Body of pancreas (tissue), 4 donors: Measurements from ENCODE around the gene RAPGEF4. TPM values are rescaled to one million over a fixed set of nuclear protein-coding genes. Genes with fewer than 3 reads are reported as not detected.

Experiments
- ATAC-seq: fragments of 150-250 bp; one replicate; pipeline ENCODE4 v1.9.1; 2016
- DNase-seq, 4 donors: peaks; one replicate each; pipeline ENCODE4 v3.0.0-alpha.2; 2019
- H3K27ac ChIP-seq, 4 donors: fragments of 200-600 bp; sonication (generic); 1 replicate in 3 of 4; 2 replicates in 1 of 4; pipeline versions ENCODE4 v1.5.1 to v1.6.1; 2016 to 2019; ENCODE audit warnings: mild to moderate bottlenecking in 1 of 4, mixed read lengths in 1 of 4, moderate library complexity in 1 of 4
- H3K27me3 ChIP-seq, 2 donors: fragments of 200-600 bp; sonication (generic); one replicate each; pipeline ENCODE4 v1.6.0; 2016; ENCODE audit warnings: mild to moderate bottlenecking in 1 of 2
- H3K36me3 ChIP-seq, 2 donors: fragments of 200-600 bp; sonication (generic); replicated peaks in 1 of 2; 2 replicates each; pipeline ENCODE4 v1.5.1; 2016; ENCODE audit warnings: low read depth in 2 of 2; ENCODE audit not compliant: insufficient read depth in 1 of 2
- H3K4me1 ChIP-seq: fragments of 200-600 bp; sonication (generic); one replicate; pipeline ENCODE4 v1.6.0; 2016
- H3K4me3 ChIP-seq, 2 donors: fragments of 200-600 bp; sonication (generic); 1 replicate in 1 of 2; 2 replicates in 1 of 2; pipeline ENCODE4 v1.5.1; 2016 to 2019
- H3K9me3 ChIP-seq, 3 donors: fragments of 200-600 bp; sonication (generic); 1 replicate in 2 of 3; 2 replicates in 1 of 3; pipeline ENCODE4 v1.5.1; 2016
- CTCF ChIP-seq, 7 experiments: fragments of 450-650 bp in 4 of 7; fragments of 200-600 bp in 3 of 7; sonication (generic) in 3 of 7; IDR thresholded peaks; one replicate each; pipeline ENCODE4 v1.5.1; 2016 to 2019; ENCODE audit warnings: antibody characterized with exemption in 7 of 7
- POLR2A ChIP-seq, 3 donors: fragments of 450-650 bp; IDR thresholded peaks; one replicate each; pipeline ENCODE4 v1.6.1; 2016; ENCODE audit warnings: antibody characterized with exemption in 3 of 3, mild to moderate bottlenecking in 2 of 3
- WGBS, 2 donors: methylation state at CpG; one replicate each; pipeline ENCODE4 v1.1.5; 2017; 5-methylcytosine and 5-hydroxymethylcytosine counted together
- intact Hi-C: fragments of 100-400 bp; cut with DNase I; formaldehyde crosslinking; loops from one replicate; pipeline ENCODE4 v1.15.1; 2023
- total RNA-seq, 2 donors: library from RNA; depleted of rRNA; stranded (reverse); fragments of >200 nt; gene quantifications; one replicate each; pipeline ENCODE4 v1.1.0, GENCODE V29; 2016

Gene RAPGEF4
- total RNA-seq, 2 donors from 2014 or later: 4.7 to 22.4 TPM

- Histone ChIP-seq H3K27ac (peak overlapping the region in 2 of 4 donors; percentile 64 to 67), H3K4me1 (peaks cover 13% of the 10 kb centered on the region), H3K9me3 (no peaks in the 10 kb centered on the region), H3K36me3 (no peaks in the 10 kb centered on the region), H3K4me3 (no peak overlapping the region), H3K27me3 (no peaks in the 10 kb centered on the region)
- 85 to 87% methylated on average over 7 of the region's 7 CpGs for WGBS, 2 donors
- ATAC-seq: peak; percentile 23
- DNase-seq: no peak
- no peak for TF ChIP-seq POLR2A (IDR thresholded peaks at IDR 0.05)
- TF ChIP-seq CTCF (IDR thresholded peaks at IDR 0.05): peak in 1 of 7 experiments; percentile 6
- intact Hi-C loops: no loop called here
Observed at GRCh38 chr2:172937884-172938712, 202.5 kb downstream of the RAPGEF4 start.

- H3K4me1 ChIP-seq: peaks cover 13% of the 10 kb centered on the region
- ATAC-seq (peak; percentile 95), DNase-seq (peak in 1 of 4 donors; percentile 28)
- H3K36me3 ChIP-seq: no peaks in the 10 kb centered on the region
- no peak overlapping the region for H3K4me3 ChIP-seq
- intact Hi-C loops: no loop called here
- no peaks in the 10 kb centered on the region for H3K9me3 ChIP-seq
- H3K27ac ChIP-seq: peak overlapping the region in 2 of 4 donors; percentile 64 to 67
- TF ChIP-seq CTCF (IDR thresholded peaks at IDR 0.05) (no peak), POLR2A (IDR thresholded peaks at IDR 0.05) (no peak)
- no peaks in the 10 kb centered on the region for H3K27me3 ChIP-seq
- WGBS, 2 donors: 26 to 34% methylated on average over 5 of the region's 5 CpGs
Observed at GRCh38 chr2:172938713-172939375, 203.2 kb downstream of the RAPGEF4 start.

GRCh38 chr2:172943539-172943938, 207.9 kb downstream of the RAPGEF4 start:
- intact Hi-C loops: no loop called here
- TF ChIP-seq CTCF (IDR thresholded peaks at IDR 0.05) (no peak), POLR2A (IDR thresholded peaks at IDR 0.05) (no peak)
- DNase-seq (no peak), ATAC-seq (no peak)
- H3K36me3 ChIP-seq: no peaks in the 10 kb centered on the region
- no peaks in the 10 kb centered on the region for H3K9me3 ChIP-seq
- no peaks in the 10 kb centered on the region for H3K27me3 ChIP-seq
- peaks cover 3% of the 10 kb centered on the region for H3K4me1 ChIP-seq
- H3K27ac ChIP-seq: no peak overlapping the region
- no peak overlapping the region for H3K4me3 ChIP-seq
- 81 to 82% methylated on average over 3 of the region's 3 CpGs for WGBS, 2 donors

- 56 to 64% methylated on average over 8 of the region's 8 CpGs for WGBS, 2 donors
- no peak for TF ChIP-seq POLR2A (IDR thresholded peaks at IDR 0.05)
- no peak for TF ChIP-seq CTCF (IDR thresholded peaks at IDR 0.05)
- Histone ChIP-seq H3K4me3 (no peak overlapping the region), H3K4me1 (no peaks in the 10 kb centered on the region), H3K27me3 (no peaks in the 10 kb centered on the region), H3K36me3 (no peaks in the 10 kb centered on the region), H3K9me3 (no peaks in the 10 kb centered on the region), H3K27ac (no peak overlapping the region)
- intact Hi-C loops: no loop called here
- ATAC-seq (no peak), DNase-seq (no peak)
Observed at GRCh38 chr2:172944022-172944793, 208.6 kb downstream of the RAPGEF4 start.
